Urinary bladder (tissue), 4 donors: ENCODE measurements around the gene ZIC5. TPM values are rescaled to one million over a fixed set of nuclear protein-coding genes. Genes with fewer than 3 reads are reported as not detected.
"Not testable (repeated sequence)": the region's sequence is repeated elsewhere in the genome, so short reads cannot be mapped to it uniquely, and the experiment has no call there.

Experiments used
- DNase-seq: peaks from one replicate; pipeline ENCODE4 v3.0.0-alpha.2; 2015; ENCODE audit errors: extremely low spot score
- H3K27ac ChIP-seq: one replicate; pipeline ENCODE4 v1.5.1; 2013; ENCODE audit warnings: low read depth, mild to moderate bottlenecking, moderate library complexity
- H3K36me3 ChIP-seq: one replicate; pipeline ENCODE4 v1.6.1; 2013; ENCODE audit warnings: mild to moderate bottlenecking, moderate library complexity; ENCODE audit not compliant: insufficient read depth
- H3K4me1 ChIP-seq: one replicate; pipeline ENCODE4 v1.6.1; 2013; ENCODE audit warnings: mild to moderate bottlenecking, moderate library complexity; ENCODE audit not compliant: insufficient read depth
- H3K4me3 ChIP-seq: one replicate; pipeline ENCODE4 v1.5.1; 2013; ENCODE audit warnings: low read depth, low read length
- WGBS: extraction: QIAGEN DNeasy Blood & Tissue Kit; methylation state at CpG from one replicate; pipeline ENCODE4 v1.1.7; 2013; 5-methylcytosine and 5-hydroxymethylcytosine counted together
- polyA plus RNA-seq: library from polyadenylated mRNA; stranded (reverse); fragments of 200-250 nt; gene quantifications from one replicate; pipeline ENCODE4 v1.2.3, GENCODE V29; 2013
- total RNA-seq: library from RNA; depleted of rRNA; stranded (reverse); fragments of >200 nt; gene quantifications from one replicate; pipeline ENCODE4 v1.2.3, GENCODE V29; 2014
- donor health status: healthy with polysubstance abuse.
- donor health status: healthy.

ZIC5 gene
- total and polyA plus RNA-seq, 2 donors: not detected

DNA sequence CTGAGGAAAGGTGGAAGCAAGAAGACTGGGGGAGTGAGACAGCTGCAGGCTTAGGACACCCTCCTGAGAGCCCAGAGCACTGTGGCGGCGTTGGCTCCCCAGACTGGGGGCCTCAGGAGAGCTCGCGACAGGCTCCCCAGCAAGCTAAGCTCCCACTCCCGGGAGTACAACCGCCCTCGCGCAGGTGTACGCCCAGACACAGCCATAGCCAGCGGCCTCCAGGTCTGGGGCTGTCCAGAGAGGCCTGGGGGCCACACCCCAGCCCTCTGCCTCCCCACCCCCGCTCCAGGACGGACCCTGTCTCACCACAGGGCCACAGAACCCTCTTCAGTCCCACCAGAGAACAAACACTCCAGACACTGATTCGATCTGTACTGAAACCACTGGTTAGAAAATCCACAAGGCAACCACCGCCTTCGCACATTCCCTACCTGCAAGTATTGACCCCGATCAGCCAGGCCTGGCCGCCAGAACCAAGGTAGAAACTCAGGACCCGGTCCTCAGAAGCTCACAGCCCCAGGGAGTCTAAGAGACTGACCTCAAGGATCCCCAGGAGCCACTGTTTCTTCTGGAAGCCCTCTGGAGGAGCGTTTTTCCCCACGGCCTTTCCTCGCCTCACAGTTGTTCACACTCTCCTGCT lies 16.3 kb downstream of the ZIC5 start:
- H3K4me3 ChIP-seq: no peak overlapping the region
- no peaks in the 10 kb centered on the region for H3K36me3 ChIP-seq

DNA sequence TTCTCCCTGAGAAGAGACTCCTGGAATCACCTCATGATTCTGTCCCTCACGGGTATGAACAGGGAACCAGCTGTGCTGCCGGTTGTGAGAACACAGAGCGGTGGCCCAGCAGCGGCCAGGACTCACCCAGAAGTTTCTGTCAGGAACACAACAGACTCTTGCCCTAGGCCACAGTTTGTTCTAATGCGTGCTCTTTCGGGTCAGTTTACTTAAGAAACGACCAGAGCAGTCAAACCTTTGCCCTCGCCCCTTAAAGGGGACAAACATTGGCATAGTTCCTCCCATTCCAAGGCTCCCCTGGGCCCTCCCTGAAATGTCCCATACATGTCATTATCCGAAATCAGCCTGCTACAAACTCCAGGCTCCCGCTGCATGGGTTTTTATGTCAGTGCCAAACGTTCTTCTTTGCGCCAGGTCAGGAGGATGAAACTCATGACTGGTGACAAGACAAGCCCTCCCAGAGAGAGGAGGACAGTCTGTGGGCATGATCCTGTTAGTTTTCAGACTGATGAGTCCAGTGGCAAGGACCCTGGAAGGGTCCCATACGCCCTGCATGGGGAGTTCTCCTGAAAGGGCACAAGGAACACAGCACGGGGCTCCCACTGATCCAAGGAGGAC lies 18.3 kb downstream of the ZIC5 start:
- WGBS: 62% methylated on average over 14 of the region's 14 CpGs
- H3K4me1 ChIP-seq: no peaks in the 10 kb centered on the region
- DNase-seq: no peak
- H3K27ac ChIP-seq: no peak overlapping the region
- no peak overlapping the region for H3K4me3 ChIP-seq
- no peaks in the 10 kb centered on the region for H3K36me3 ChIP-seq

More for the DNA sequence above, 16.3 kb downstream of the ZIC5 start:
- no peak overlapping the region for H3K27ac ChIP-seq
- 48% methylated on average over 21 of the region's 21 CpGs for WGBS
- no peak for DNase-seq
- peaks cover 3% of the 10 kb centered on the region for H3K4me1 ChIP-seq

DNA sequence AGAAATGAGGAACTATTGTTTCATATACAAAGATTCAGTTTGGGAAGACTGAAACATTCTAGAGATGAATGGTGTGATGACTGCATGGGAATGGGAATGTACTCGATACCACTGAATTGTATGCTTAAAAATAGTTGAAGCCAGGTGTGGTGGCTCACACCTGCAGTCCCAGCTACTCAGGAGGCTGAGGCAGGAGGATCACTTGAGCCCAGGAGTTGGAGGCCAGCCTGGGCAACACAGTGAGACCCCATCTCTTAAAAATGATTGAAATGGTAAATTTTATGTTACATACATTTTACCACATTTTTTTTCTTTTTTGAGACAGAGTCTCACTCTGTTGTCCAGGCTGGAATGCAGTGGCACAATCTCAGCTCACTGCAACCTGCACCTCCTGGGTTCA lies 19.9 kb downstream of the ZIC5 start:
- H3K4me3 ChIP-seq, DNase-seq, H3K4me1 ChIP-seq, H3K27ac ChIP-seq, H3K36me3 ChIP-seq: not testable (repeated sequence)
- 94% methylated on average over 1 of the region's 1 CpG for WGBS

DNA sequence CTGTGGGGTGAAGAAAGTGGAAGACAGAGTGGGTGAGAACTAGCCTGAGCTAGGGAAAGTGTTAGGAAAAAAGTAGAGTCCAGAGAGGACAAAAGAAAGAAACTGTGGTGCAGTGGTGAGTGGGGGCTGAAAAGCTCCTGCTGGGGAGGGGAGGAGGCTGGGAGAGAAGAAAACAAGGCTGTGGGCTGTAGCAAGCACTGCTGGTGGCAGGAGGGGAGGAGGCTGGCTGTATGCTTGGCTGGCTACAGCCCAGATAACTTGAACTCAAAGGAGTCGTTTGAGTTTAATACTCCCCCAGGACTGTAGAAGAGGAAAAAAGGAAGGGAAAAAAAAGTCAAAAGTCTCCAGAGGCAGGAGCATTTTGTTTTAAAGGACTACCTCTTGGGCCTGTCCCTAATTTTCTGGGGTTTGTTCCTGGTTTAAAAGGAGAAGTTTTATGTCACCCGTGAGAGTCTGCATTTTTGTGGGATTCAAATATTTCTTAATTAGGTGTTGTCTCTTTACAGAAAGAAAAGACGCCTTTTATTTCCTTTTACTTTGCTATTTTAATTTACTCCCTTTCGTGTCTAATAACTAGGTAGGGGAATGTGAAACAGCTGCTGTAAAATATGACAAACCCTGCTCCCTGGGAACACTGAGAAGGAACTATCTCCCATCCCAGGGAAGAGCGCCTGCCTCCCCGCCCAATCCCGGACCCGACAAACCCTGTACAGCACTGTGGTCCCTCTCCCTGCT lies 21.7 kb downstream of the ZIC5 start:
- Histone ChIP-seq H3K4me1 (no peaks in the 10 kb centered on the region), H3K36me3 (no peaks in the 10 kb centered on the region), H3K27ac (no peak overlapping the region), H3K4me3 (no peak overlapping the region)
- no peak for DNase-seq
- WGBS: 56% methylated on average over 8 of the region's 8 CpGs

DNA sequence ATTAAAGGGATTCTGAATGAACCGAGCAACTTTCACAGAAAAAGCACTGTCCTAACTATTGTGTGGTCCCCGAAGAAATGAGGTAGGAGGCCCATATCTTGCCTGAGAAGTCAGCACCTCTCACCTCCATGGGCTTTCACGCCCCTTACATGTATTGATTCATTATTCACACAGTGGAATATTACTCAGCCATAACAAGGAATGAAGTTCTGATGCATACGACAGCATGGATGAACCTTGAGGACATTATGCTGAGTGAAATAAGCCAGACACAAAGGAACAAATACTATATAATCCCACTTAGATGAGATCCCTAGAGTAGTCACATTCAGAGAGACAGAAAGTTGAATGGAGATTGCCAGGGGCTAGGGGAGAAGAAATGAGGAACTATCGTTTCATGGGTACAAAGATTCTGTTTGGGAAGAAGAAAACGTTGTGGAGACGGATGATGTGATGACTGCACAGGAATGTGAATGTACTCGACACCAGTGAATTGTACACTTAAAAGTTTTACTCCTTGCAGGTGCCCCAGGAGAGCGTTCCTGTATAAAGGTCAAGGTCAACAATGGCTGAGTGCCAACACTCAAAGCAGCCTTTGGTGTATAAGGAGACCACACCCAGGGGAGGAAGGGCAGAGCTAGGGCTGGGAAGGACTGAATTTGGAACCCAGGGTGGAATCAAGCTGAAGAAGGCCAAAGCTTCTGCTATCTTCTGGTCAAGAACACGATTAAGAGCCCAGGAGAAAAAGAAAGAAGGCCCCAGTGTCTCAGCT lies 22.5 kb downstream of the ZIC5 start:
- no peak for DNase-seq
- no peak overlapping the region for H3K4me3 ChIP-seq
- no peaks in the 10 kb centered on the region for H3K4me1 ChIP-seq
- H3K27ac ChIP-seq: no peak overlapping the region
- WGBS: 77% methylated on average over 10 of the region's 10 CpGs
- H3K36me3 ChIP-seq: no peaks in the 10 kb centered on the region

DNA sequence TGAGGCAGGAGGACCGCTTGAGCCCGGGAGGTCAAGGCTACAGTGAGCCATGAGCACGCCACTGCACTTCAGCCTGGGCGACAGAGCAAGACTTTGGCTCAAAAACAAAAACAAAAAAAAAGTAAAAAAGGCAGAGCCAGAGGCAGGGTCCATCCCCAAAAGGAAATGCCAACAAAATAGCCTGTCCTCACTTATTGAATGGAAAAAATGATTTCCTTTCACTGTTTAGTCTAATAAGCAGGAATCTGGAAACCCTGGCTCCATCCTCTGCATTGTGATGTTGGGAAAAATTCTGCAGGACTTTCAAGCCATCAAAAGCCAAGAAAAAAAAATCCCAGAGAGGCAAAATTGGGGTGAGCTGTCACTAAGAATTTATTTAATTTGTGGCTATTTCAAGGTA lies 23.2 kb downstream of the ZIC5 start:
- H3K4me1 ChIP-seq: no peaks in the 10 kb centered on the region
- H3K27ac ChIP-seq: no peak overlapping the region
- 81% methylated on average over 4 of the region's 4 CpGs for WGBS
- no peak overlapping the region for H3K4me3 ChIP-seq
- DNase-seq: no peak
- H3K36me3 ChIP-seq: no peaks in the 10 kb centered on the region

DNA sequence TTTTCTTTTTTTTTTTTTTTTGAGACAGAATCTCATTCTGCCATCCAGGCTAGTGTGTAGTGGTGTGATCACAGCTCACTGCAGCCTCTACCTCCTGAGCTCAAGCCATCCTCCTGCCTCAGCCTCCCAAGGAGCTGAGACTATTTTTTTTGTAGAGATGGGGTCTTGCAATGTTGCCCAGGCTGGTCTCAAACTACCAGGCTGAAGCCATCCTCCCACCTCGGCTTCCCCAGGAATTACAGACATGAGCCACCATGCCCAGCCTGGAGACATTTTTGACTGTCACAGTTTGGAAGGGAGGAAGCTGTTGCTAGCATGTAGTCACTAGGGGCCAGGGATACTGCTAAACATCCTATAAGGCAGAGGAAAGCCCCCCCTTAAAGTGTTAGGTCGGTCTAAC lies 23.9 kb downstream of the ZIC5 start:
- Histone ChIP-seq H3K36me3 (no peaks in the 10 kb centered on the region), H3K4me1 (no peaks in the 10 kb centered on the region), H3K4me3 (no peak overlapping the region), H3K27ac (no peak overlapping the region)
- no peak for DNase-seq
- 82% methylated on average over 2 of the region's 2 CpGs for WGBS

DNA sequence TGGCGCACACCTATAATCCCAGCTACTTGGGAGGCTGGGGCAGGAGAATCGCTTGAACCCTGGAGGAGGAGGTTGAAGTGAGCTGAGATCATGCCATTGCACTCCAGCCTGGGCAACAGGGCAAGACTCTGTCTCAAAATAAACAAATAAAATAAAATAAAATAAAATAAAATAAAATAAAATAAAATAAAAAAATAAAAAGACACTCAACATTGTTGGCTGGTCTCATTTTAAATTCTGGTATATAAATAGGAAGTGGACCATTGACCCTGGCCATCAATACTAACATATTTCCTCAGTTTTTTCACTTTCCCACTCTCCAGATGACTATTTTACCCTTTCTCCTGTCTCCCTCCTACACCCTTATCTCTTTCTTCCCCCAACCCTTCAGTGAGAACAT lies 26.1 kb downstream of the ZIC5 start:
- 94% methylated on average over 2 of the region's 2 CpGs for WGBS

DNA sequence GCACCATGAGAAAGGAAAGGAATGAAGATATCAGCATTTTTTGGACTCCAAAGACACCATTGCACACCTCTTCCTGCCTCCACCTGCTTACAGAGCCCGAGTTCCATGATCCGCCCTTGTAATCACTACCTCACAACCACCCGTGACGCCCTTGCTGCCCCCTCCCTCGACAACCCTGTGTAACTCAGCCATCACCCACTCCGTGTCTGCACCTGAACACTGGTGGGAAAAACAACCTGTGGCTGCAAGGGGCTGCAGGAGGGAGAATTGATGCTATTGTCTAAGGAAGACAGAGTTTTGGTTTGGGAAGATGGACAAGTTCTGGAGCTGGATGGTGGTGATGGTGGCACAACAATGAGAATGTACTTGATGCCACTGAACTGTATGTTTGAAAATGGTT lies 27.0 kb downstream of the ZIC5 start:
- DNase-seq: no peak

More for the DNA sequence above, 26.1 kb downstream of the ZIC5 start:
- DNase-seq, H3K4me3 ChIP-seq, H3K36me3 ChIP-seq, H3K4me1 ChIP-seq, H3K27ac ChIP-seq: not testable (repeated sequence)

DNA sequence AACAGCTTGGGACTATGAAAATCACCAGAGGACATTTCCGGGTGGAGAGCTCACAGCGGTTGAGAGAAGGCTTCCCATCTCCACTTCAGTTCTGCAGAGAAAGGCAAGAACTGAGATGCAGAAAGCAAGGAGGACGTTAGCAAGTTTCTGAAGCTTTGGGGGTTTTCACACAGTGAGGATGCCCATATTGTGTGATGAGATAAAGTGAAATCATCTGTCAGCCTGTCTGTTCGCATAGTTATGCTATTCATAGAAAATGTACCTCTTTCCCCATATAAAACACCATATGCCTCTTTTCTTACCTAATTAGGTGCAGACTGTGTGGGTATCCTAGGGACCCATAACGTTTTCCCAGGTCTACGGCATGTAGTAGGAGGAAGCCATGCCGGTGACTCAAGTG lies 27.5 kb downstream of the ZIC5 start:
- no peak for DNase-seq
- Histone ChIP-seq H3K36me3 (no peaks in the 10 kb centered on the region), H3K27ac (no peak overlapping the region), H3K4me1 (no peaks in the 10 kb centered on the region), H3K4me3 (no peak overlapping the region)
- 81% methylated on average over 7 of the region's 7 CpGs for WGBS

More for the DNA sequence above, 27.0 kb downstream of the ZIC5 start:
- Histone ChIP-seq H3K27ac (no peak overlapping the region), H3K4me3 (no peak overlapping the region), H3K36me3 (no peaks in the 10 kb centered on the region), H3K4me1 (no peaks in the 10 kb centered on the region)
- WGBS: 89% methylated on average over 6 of the region's 6 CpGs

DNA sequence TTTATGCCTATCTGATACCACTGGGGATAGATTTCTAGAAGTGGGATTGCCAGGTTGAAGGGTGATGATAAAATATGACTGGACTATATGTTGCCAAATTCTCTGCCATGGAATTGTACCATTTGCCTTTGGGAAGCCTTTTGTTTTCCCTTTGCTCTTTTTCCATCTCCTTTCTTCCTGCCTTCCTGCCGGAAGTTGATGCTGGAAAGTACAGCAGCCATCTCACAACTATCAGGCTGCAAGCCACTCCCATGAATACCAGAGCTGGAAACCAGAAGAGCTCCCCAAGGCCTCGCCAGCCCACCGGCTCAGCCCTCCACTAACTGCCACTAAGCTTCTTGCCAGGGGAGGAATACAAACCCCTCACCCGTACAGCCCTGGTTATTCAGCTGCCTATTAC lies 29.7 kb downstream of the ZIC5 start:
- no peak for DNase-seq
- H3K4me1 ChIP-seq: no peaks in the 10 kb centered on the region
- WGBS: 66% methylated on average over 4 of the region's 4 CpGs
- no peak overlapping the region for H3K4me3 ChIP-seq
- H3K36me3 ChIP-seq: no peaks in the 10 kb centered on the region
- H3K27ac ChIP-seq: no peak overlapping the region

DNA sequence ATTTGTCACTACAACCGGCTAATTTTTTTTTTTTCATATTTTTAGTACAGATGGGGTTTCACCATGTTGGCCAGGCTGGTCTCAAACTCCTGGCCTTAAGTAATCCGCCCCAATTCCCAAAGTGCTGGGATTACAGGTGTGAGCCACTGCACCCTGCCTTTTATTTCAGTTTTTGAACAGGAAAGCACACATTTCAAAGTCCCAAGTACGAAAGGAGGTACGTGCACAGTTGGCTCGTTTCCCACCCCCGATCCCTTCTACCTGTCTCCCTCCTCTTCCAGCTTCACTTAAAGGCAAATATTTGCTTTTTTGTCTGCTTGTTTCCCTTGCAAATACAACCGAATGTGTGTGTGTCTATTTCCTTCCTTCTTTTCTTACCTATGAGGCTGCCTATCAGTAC lies 30.5 kb downstream of the ZIC5 start:
- Histone ChIP-seq H3K27ac (no peak overlapping the region), H3K4me1 (no peaks in the 10 kb centered on the region), H3K4me3 (no peak overlapping the region), H3K36me3 (no peaks in the 10 kb centered on the region)
- DNase-seq: no peak
- 71% methylated on average over 7 of the region's 7 CpGs for WGBS

DNA sequence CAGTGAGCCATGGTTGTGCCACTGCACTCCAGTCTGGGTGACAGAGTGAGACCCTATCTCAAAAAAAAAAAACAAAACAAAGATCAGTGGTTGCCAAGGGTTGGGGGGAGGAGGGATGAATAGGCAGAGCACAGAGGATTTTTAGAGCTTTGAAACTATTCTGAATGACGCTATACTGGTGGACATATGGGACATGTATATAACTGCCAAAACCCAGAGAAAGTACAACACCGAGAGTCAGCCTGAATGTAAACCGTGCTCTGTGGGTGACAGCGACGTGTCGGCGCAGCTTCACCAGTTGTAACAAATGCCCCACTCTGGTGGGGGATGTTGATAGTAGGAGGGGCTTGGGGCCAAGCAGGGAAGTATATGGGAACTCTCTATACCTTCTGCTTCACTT lies 32.9 kb downstream of the ZIC5 start:
- H3K4me1 ChIP-seq: no peaks in the 10 kb centered on the region
- 24% methylated on average over 7 of the region's 7 CpGs for WGBS
- DNase-seq: no peak

More for the DNA sequence above, 32.9 kb downstream of the ZIC5 start:
- H3K27ac ChIP-seq: no peak overlapping the region
- no peak overlapping the region for H3K4me3 ChIP-seq
- H3K36me3 ChIP-seq: no peaks in the 10 kb centered on the region
